Fibroblast of lung (primary cell): ENCODE data around the gene RETN.

Experiments
- CTCF ChIP-seq, 2 donors: IDR thresholded peaks in 1 of 2; conservative IDR thresholded peaks in 1 of 2; 1 replicate in 1 of 2; 2 replicates in 1 of 2; pipeline ENCODE4 v1.5.1; 2011 to 2012; ENCODE audit warnings: low read length in 2 of 2, control low read depth in 1 of 2, inconsistent platforms in 1 of 2, low read depth in 1 of 2, mild to moderate bottlenecking in 1 of 2
- EZH2 ChIP-seq: IDR thresholded peaks from 2 replicates; pipeline ENCODE4 v1.5.1; 2012; ENCODE audit warnings: low read length, control low read depth, mild to moderate bottlenecking; ENCODE audit errors: missing control alignments

- TF ChIP-seq CTCF (conservative IDR thresholded peaks at IDR 0.05 in 1 of 2, IDR thresholded peaks at IDR 0.05 in 1 of 2; ENCODE audit: low read depth in 1 of 2, low read length in 2 of 2) = no peak
- TF ChIP-seq EZH2 = no peak
Measured at GRCh38 chr19:7701654-7702457, 33.0 kb downstream of the RETN start, which contains the start of gene FCER2.
